GM12801 (cell line): ENCODE results near the gene DNAJB5.

ENCODE experiments used
- TF ChIP-seq, protein P1 (sequence below): IDR thresholded peaks from one replicate; pipeline ENCODE4 v1.5.1; 2011; ENCODE audit warnings: control low read depth; ENCODE audit not compliant: insufficient read length; ENCODE audit errors: extremely low read depth

The DNAJB5 gene

DNA sequence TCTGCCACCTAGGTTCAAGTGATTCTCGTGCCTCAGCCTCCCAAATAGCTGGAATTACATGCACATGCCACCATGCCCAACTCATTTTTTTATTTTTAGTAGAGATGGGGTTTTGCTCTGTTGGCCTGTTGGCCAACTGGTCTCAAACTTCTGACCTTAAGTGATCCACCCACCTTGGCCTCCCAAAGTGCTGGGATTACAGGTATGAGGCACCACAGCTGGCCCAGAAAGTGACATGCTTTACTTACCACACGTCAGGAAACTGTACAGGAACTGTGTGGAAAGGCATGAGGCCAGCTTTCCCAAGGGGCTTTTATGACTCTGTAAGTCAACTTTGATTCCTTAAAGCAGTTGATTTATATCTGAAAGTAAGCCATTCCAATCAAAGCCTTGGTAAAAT is 25.0 kb downstream of the DNAJB5 start:
- TF ChIP-seq, protein P1, sequence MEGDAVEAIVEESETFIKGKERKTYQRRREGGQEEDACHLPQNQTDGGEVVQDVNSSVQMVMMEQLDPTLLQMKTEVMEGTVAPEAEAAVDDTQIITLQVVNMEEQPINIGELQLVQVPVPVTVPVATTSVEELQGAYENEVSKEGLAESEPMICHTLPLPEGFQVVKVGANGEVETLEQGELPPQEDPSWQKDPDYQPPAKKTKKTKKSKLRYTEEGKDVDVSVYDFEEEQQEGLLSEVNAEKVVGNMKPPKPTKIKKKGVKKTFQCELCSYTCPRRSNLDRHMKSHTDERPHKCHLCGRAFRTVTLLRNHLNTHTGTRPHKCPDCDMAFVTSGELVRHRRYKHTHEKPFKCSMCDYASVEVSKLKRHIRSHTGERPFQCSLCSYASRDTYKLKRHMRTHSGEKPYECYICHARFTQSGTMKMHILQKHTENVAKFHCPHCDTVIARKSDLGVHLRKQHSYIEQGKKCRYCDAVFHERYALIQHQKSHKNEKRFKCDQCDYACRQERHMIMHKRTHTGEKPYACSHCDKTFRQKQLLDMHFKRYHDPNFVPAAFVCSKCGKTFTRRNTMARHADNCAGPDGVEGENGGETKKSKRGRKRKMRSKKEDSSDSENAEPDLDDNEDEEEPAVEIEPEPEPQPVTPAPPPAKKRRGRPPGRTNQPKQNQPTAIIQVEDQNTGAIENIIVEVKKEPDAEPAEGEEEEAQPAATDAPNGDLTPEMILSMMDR, result no peak

GRCh38 chr9:35026671-35027070 is 37.1 kb downstream of the DNAJB5 start:
- TF ChIP-seq, protein P1, result no peak

DNA sequence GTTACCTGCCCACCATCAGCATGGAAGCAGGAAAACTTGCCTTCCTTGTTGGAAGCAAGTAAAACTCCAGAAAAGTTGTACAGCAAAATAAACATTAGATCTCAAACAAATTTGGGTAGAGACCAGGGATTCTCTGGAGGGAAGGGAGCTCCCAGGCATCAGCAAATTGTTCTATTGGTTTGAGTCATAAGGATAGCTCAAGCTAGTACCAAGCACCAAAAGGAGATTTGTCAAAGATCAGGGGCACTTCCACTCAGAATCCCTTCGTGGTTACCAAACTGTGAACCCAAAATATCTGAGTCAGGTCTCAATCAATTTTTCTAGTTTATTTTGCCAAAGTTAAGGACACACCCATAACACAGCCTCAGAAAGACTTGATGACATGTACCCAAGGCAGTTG is 37.8 kb downstream of the DNAJB5 start:
- TF ChIP-seq, protein P1, result no peak

GRCh38 chr9:35027860-35028259 is 38.3 kb downstream of the DNAJB5 start:
- TF ChIP-seq, protein P1, result no peak

- TF ChIP-seq, protein P1, result no peak
Observed at GRCh38 chr9:35028341-35028740, 38.8 kb downstream of the DNAJB5 start.

DNA sequence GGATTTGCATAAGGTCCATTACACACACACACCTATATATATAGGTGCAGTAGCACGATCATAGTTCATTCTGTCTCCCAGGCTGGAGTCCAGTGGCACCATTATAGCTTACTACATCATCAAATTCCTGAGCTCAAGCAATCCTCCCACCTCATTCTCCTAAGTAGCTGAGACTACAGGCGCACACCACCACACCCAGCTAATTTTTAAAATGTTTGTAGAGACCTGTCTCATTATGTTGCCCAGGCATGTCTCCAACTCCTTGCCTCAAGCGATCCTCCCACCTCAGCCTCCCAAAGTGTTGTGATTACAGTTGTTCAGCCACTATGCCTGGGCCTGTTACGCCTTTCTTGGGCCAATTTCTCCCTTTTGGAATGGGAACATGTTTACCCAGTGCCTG is 39.7 kb downstream of the DNAJB5 start:
- TF ChIP-seq, protein P1, result no peak

- TF ChIP-seq, protein P1, result no peak
Observed at GRCh38 chr9:35029852-35030251, 40.3 kb downstream of the DNAJB5 start.

DNA sequence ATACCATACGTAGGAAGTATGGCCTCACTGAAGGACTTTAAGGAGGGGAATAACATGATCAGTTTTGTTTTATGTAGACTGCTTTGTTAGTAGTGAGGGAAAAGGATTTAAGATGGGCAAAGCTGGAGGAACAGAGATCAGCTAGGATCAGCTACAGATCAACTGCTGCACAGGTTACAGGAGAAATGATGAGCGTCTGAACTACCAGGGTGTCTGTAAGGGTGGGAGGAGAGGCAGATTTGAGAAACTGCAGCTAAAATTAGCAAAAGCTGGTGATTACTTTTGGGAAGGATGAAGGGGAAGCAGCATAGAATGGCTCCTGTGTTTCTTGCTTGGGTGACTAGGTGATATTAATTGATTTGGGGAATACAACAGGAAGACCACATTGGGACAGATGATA is 43.6 kb downstream of the DNAJB5 start:
- TF ChIP-seq, protein P1, result no peak
